Colonic mucosa (tissue), 4 donors: ENCODE results near the gene TIAL1. TPM values are rescaled to one million over a fixed set of nuclear protein-coding genes. Genes with fewer than 3 reads are reported as not detected.

ENCODE experiments used
- DNase-seq: peaks from one replicate; pipeline ENCODE4 v3.0.0-alpha.2; 2020
- H3K27ac ChIP-seq: fragments of 200-600 bp; one replicate; pipeline ENCODE4 v1.8.0; 2021
- H3K27me3 ChIP-seq: fragments of 200-600 bp; one replicate; pipeline ENCODE4 v1.8.0; 2021
- H3K36me3 ChIP-seq: fragments of 200-600 bp; one replicate; pipeline ENCODE4 v1.8.0; 2021
- H3K4me1 ChIP-seq: fragments of 200-600 bp; one replicate; pipeline ENCODE4 v1.8.0; 2021; ENCODE audit warnings: mild to moderate bottlenecking
- H3K4me3 ChIP-seq: fragments of 200-600 bp; one replicate; pipeline ENCODE4 v1.8.0; 2021
- H3K9ac ChIP-seq, 2 donors: one replicate each; pipeline ENCODE4 v1.7.0; 2013; ENCODE audit warnings: control low read depth in 2 of 2, low read depth in 2 of 2, low read length in 2 of 2
- H3K9me3 ChIP-seq: fragments of 200-600 bp; one replicate; pipeline ENCODE4 v1.8.0; 2021
- intact Hi-C: fragments of 100-400 bp; cut with DNase I; formaldehyde crosslinking; loops from one replicate; pipeline ENCODE4 v1.14.1; 2022
- total RNA-seq, 2 donors: library from RNA; stranded (reverse); fragmentation: NEBNext Ultra II Directional in 1 of 2; extraction: Animal tissue kit (Norgen Biotek cat#: 25700) in 1 of 2; gene quantifications; one replicate each; pipeline ENCODE4 v1.2.1, GENCODE V29; 2021
- TF ChIP-seq, protein P1 (sequence below): fragments of 200-600 bp; IDR thresholded peaks from one replicate; pipeline ENCODE4 v1.8.0; 2022; ENCODE audit warnings: antibody characterized with exemption, mild to moderate bottlenecking
- donor health status: healthy.
- donor health status: DM: no; HTN: no; CAD: no.
- donor health status: DM: no; HTN: no; CAD: no.

TIAL1 gene
- total RNA-seq, 2 donors from 2014 or later = 104 to 126 TPM

GRCh38 chr10:119541046-119541445 is 55.7 kb downstream of the TIAL1 start:
- Histone ChIP-seq H3K9me3 (no peaks in the 10 kb centered on the region), H3K4me1 (peaks cover 24% of the 10 kb centered on the region), H3K27ac (peak overlapping the region; percentile 90), H3K36me3 (no peaks in the 10 kb centered on the region), H3K9ac (peak overlapping the region; percentile 64 to 72), H3K4me3 (peak overlapping the region; percentile 79), H3K27me3 (no peaks in the 10 kb centered on the region)
- TF ChIP-seq, protein P1, sequence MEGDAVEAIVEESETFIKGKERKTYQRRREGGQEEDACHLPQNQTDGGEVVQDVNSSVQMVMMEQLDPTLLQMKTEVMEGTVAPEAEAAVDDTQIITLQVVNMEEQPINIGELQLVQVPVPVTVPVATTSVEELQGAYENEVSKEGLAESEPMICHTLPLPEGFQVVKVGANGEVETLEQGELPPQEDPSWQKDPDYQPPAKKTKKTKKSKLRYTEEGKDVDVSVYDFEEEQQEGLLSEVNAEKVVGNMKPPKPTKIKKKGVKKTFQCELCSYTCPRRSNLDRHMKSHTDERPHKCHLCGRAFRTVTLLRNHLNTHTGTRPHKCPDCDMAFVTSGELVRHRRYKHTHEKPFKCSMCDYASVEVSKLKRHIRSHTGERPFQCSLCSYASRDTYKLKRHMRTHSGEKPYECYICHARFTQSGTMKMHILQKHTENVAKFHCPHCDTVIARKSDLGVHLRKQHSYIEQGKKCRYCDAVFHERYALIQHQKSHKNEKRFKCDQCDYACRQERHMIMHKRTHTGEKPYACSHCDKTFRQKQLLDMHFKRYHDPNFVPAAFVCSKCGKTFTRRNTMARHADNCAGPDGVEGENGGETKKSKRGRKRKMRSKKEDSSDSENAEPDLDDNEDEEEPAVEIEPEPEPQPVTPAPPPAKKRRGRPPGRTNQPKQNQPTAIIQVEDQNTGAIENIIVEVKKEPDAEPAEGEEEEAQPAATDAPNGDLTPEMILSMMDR = no peak
- intact Hi-C loops = no loop called here
- DNase-seq = no peak

DNA sequence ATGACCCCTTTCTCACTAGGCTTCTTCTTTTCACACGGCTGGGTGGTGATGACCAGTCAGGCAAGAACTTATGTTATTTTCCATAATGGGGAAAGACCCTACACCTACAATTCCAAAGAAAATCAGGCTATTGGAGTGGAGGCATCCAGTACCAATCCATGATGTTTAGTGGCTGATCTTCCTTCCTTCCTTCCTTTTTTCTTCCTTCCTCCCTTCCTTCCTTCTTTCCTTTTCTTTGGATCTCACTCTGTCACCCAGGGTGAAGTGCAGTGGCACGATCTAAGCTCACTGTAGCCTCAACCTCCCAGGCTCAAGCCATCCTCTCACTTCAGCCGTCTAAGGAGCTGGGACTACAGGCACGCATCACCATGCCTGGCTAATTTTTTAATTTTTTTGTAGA is 56.7 kb downstream of the TIAL1 start:
- intact Hi-C loops = no loop called here
- TF ChIP-seq, protein P1 = no peak
- H3K36me3 ChIP-seq = no peaks in the 10 kb centered on the region
- no peaks in the 10 kb centered on the region for H3K27me3 ChIP-seq
- H3K9ac ChIP-seq = no peak overlapping the region
- peaks cover 24% of the 10 kb centered on the region for H3K4me1 ChIP-seq
- no peak overlapping the region for H3K27ac ChIP-seq
- H3K9me3 ChIP-seq = no peaks in the 10 kb centered on the region
- no peak overlapping the region for H3K4me3 ChIP-seq
- no peak for DNase-seq

DNA sequence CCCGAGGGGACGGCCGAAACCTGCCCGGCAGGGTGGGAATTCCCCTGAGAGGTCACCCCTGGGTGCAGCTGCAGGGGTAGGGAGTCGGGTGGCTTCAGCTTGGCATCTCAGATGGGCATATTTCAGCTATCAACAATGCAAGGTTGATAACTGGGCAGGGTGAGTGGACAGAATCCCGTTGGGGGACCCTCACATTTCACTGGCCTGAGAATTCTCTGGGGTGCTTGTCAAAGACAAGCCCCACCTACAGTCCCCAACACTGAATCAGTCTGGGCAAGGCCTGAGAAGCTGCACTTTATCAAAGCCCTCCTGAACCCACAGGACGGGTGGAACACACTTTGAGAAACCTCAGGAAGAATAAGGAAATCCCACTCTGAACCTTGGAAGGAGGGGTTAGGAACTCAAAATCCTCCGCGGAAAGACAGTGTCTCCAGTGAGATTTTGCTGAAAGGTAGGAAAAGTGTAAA is 57.4 kb downstream of the TIAL1 start:
- Histone ChIP-seq H3K36me3 (no peaks in the 10 kb centered on the region), H3K9me3 (no peaks in the 10 kb centered on the region), H3K27me3 (no peaks in the 10 kb centered on the region), H3K27ac (peak overlapping the region; percentile 46), H3K4me1 (peaks cover 24% of the 10 kb centered on the region), H3K4me3 (no peak overlapping the region), H3K9ac (peak overlapping the region; percentile 26 to 38)
- intact Hi-C loops = no loop called here
- TF ChIP-seq, protein P1 = no peak
- DNase-seq = peak; percentile 52

GRCh38 chr10:119538632-119539358 is 58.0 kb downstream of the TIAL1 start:
- Histone ChIP-seq H3K36me3 (no peaks in the 10 kb centered on the region), H3K9me3 (no peaks in the 10 kb centered on the region), H3K9ac (peak overlapping the region; percentile 26 to 38), H3K27me3 (no peaks in the 10 kb centered on the region), H3K27ac (peak overlapping the region; percentile 46), H3K4me1 (peaks cover 24% of the 10 kb centered on the region), H3K4me3 (no peak overlapping the region)
- TF ChIP-seq, protein P1 = no peak
- no peak for DNase-seq
- intact Hi-C loops = no loop called here

DNA sequence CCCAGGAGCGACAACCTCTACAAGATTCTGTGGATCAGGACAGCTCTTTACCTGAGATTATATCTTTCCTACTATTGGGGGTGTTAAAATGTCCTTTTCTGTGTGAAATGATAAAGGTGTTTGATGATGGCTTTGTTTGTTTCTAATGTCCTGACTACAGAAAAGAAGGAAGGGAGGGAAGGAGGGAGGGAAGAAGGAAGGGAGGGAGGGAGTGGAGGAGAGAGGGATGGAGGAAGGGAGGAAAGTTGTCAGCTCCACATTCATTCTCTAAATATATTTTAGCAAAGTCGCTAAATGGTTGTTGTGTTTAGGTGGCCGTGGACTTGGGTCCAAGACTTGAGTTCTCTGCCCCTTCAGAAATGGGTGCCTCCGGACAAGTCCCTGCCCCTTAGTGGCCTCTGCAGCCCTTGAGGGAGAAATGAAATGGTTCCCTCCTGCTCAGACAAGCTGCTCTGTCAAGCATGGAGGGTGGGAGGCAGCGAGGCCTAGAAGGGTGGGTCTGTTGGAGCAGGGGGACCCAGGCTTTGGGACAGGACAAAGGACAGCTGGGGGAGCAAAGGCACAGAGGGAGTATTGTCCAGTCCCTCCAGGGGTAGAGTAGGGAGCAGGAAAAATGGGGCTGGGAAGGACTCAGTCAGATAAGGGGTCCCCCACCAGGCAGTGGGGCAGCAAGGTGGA is 58.7 kb downstream of the TIAL1 start:
- H3K27me3 ChIP-seq = no peaks in the 10 kb centered on the region
- H3K9me3 ChIP-seq = no peaks in the 10 kb centered on the region
- H3K4me1 ChIP-seq = peaks cover 19% of the 10 kb centered on the region
- H3K4me3 ChIP-seq = no peak overlapping the region
- TF ChIP-seq, protein P1 = no peak
- H3K9ac ChIP-seq = peak overlapping the region in 1 of 2 donors; percentile 38
- intact Hi-C loops = no loop called here
- H3K27ac ChIP-seq = peak overlapping the region; percentile 46
- DNase-seq = no peak
- H3K36me3 ChIP-seq = no peaks in the 10 kb centered on the region
